ENCODE results near the gene SEPTIN5. TPM values are rescaled to one million over a fixed set of nuclear protein-coding genes. Genes with fewer than 3 reads are reported as not detected.

The SEPTIN5 gene
- total RNA-seq, 1 donor from 2014 or later, result 3.9 TPM

DNA sequence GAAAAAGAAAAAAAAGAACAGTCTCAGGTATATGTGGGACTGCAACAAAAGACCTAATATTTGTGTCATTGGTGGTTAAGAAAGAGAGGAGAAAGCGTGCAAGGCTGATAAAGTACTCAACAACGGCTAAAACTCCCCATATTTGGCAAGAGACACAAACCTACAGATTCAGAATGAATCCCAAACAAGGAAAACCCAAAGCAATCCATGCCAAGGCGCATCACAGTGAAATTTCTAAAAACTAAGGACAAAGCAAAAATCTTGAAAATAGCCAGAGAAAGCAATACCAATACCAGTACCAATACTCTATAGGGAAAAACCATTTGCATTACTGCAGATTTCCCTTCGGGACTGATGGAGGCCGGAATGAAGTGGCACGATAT is 32.4 kb upstream of the SEPTIN5 start:
- no peak overlapping the region for H3K4me3 ChIP-seq (ENCODE audit: low read depth, low read length)
- TF ChIP-seq, protein P1, sequence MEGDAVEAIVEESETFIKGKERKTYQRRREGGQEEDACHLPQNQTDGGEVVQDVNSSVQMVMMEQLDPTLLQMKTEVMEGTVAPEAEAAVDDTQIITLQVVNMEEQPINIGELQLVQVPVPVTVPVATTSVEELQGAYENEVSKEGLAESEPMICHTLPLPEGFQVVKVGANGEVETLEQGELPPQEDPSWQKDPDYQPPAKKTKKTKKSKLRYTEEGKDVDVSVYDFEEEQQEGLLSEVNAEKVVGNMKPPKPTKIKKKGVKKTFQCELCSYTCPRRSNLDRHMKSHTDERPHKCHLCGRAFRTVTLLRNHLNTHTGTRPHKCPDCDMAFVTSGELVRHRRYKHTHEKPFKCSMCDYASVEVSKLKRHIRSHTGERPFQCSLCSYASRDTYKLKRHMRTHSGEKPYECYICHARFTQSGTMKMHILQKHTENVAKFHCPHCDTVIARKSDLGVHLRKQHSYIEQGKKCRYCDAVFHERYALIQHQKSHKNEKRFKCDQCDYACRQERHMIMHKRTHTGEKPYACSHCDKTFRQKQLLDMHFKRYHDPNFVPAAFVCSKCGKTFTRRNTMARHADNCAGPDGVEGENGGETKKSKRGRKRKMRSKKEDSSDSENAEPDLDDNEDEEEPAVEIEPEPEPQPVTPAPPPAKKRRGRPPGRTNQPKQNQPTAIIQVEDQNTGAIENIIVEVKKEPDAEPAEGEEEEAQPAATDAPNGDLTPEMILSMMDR (conservative IDR thresholded peaks at IDR 0.05; ENCODE audit: low read depth, low read length), result no peak
- no peak for DNase-seq (ENCODE audit: low read depth)

GRCh38 chr22:19686946-19687345 is 27.4 kb upstream of the SEPTIN5 start:
- TF ChIP-seq, protein P1 (conservative IDR thresholded peaks at IDR 0.05; ENCODE audit: low read depth, low read length), result no peak
- DNase-seq (ENCODE audit: low read depth), result no peak
- H3K4me3 ChIP-seq (ENCODE audit: low read depth, low read length), result no peak overlapping the region

DNA sequence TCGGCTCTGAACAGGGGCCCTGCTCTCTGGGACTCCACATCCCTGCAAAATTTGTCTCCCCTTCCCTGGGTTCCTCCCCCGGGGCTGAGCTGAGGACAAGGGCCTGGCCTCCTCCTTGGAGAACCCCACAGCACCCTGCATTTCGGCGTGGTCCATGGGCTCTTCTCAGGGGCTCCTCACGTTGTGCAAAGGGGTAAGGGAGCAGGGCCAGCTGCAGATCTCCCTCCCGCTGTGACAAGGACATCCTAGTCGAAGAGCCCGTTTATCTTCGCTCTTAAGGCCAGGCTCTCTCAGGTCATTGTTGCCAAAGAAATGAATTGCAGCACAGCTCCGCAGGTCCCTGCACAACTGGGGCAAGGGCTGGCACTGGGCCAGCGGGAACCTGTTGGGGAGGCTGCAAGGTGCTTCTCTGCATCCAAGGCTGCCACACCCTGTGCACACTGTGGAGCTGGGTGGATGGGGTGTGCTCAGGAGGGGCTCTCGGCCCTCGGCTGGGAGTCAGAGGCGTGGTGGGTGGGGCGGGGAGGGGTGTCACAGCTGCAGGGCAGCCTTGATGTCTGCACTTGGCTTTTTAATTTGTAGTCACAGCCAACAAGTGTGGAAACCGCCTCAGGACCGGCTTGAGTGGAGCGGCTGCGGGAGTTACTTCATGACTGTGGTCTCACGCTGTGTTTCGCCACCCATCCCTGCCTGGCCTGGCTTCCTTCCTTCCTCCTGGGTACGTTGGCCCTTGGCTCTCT is 26.6 kb upstream of the SEPTIN5 start:
- no peak for DNase-seq (ENCODE audit: low read depth)
- TF ChIP-seq, protein P1 (conservative IDR thresholded peaks at IDR 0.05; ENCODE audit: low read depth, low read length), result no peak
- no peak overlapping the region for H3K4me3 ChIP-seq (ENCODE audit: low read depth, low read length)

DNA sequence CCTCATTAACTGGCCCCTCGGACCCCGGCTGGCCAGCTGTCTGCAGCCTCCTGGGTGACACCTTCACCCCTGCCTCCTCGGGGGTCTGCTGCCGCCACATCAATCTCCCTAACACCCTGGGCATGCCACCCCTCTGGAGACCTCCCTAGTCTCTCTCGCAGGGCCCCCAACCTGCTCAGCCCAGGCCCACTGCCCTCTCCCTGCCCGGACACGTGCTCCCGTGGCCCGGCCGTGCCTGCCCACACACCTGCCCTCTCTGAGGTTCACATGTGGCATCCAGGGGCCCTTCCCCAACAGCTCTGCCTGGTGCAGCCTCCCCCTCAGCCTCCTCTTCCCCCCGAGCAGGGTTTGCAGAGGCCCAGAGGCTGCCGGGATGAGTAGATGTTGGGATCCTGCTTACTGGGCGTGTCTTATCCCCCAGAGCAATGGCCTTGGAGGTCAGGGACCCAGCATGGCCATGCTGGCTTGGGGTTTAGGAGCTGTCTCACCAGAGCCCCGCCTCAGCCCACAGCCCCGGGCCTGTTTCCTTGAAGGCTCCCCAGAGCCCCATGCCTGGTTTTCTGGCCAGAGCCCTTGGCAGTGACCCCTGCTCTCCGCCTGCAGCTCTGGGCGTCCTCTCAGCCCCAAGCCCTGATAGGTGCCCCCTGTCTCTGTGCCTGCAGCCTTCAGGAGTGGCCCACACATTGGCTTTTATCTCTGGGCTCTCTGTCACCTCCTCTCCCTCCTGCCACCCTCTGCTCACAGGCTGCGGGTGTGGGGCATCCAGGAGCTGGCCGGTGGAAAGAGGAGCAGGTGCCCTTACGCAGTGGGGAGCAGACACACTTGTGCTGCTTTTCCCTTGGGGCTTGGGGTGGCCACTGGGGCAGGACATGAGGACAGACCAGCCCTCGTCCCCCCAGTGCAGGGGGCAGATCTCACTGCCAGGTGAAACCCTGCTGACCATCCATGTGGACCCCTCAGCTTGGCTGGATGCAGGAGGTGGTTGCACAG is 25.7 kb upstream of the SEPTIN5 start:
- H3K4me3 ChIP-seq (ENCODE audit: low read depth, low read length), result no peak overlapping the region
- no peak for DNase-seq (ENCODE audit: low read depth)
- TF ChIP-seq, protein P1 (conservative IDR thresholded peaks at IDR 0.05; ENCODE audit: low read depth, low read length), result no peak

DNA sequence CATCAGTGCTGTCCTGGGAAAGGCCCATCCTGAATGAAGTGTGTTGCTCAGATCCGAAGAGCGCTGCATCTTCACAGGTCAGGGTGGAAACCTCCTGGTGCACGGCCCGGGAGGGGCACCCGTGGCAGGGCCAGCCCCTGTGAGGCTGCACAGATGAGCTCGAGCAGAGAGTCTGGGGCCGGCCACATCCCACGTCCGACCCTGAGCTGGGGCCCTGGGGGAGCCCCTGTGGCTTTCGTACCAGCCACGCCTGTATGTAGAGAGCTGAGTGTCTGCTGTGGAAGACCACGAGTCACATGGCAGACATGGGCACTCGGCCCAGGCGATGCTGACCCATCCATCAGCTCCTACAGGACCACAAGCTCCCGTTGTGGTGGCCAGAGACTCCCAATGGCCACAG is 24.9 kb upstream of the SEPTIN5 start:
- no peak for DNase-seq (ENCODE audit: low read depth)
- TF ChIP-seq, protein P1 (conservative IDR thresholded peaks at IDR 0.05; ENCODE audit: low read depth, low read length), result no peak
- H3K4me3 ChIP-seq (ENCODE audit: low read depth, low read length), result no peak overlapping the region

DNA sequence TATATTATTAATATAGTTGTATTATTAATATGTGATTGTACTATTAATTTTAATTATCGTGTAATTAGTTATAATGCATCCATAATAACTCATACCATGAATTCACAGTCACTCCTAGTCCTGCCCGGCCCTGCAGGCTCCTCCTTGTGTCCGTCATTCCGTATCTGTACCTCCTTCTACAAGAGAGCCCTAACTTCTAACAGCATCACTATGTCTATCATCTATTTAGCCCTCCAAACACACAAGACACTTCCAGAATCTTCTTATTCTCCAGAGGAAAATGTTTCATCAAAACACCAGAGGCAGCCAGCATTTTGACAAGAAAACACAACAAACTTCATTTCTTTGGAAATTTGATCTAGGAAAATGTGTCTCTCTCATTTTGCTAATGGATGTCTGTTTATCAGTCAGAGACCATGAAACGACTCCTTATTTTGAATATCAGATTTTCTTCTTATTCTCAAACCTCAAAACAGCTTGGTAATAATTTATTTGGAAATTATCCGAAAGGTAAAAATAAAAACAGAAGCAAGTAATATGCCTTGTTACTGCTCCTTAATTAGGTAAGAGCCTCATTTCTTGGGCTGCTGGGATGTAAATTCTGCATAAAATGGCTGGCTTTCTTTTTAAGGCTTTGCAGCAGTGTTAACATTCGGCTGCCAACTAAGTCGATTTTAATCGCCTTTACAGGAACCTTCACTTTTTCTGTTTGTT is 23.1 kb upstream of the SEPTIN5 start:
- TF ChIP-seq, protein P1 (conservative IDR thresholded peaks at IDR 0.05; ENCODE audit: low read depth, low read length), result no peak
- no peak for DNase-seq (ENCODE audit: low read depth)

More for the DNA sequence above, 23.1 kb upstream of the SEPTIN5 start:
- H3K4me3 ChIP-seq (ENCODE audit: low read depth, low read length), result peak overlapping the region; percentile 34
